Umbilical cord (tissue), 2 donors: ENCODE measurements around the gene PHC2. TPM values are rescaled to one million over a fixed set of nuclear protein-coding genes. Genes with fewer than 3 reads are reported as not detected.

Experiments
- DNase-seq: peaks from one replicate; pipeline ENCODE4 v3.0.0-alpha.2; 2015; ENCODE audit warnings: low spot score
- total RNA-seq: library from RNA; depleted of rRNA; stranded (reverse); fragments of >200 nt; gene quantifications from one replicate; pipeline ENCODE4 v1.2.3, GENCODE V29; 2014; ENCODE audit warnings: low replicate concordance; ENCODE audit not compliant: insufficient read depth

Gene PHC2
- total RNA-seq, 1 donor from 2014 or later: 56.6 TPM

DNA sequence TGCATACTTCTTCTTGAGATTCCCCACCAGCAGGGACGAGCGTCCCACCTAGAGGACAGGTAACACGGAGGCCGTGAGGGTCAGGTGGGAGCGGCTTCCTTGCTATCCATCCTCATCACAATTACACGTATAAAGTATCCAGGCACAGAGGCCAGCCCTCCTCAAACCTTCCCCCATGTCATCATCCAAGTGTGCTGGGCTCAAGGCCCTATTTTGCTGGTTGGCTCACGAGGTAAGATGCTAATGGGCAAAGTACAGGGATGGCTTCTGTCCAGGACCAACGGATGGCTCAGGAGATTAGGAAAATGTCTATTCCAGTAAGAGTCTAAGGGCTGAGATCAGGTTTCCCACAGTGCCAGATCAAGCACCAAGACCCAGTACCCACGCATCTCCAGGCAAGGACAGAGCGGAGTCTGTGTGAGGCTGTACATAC lies 98.5 kb downstream of the PHC2 start:
- DNase-seq: no peak

DNA sequence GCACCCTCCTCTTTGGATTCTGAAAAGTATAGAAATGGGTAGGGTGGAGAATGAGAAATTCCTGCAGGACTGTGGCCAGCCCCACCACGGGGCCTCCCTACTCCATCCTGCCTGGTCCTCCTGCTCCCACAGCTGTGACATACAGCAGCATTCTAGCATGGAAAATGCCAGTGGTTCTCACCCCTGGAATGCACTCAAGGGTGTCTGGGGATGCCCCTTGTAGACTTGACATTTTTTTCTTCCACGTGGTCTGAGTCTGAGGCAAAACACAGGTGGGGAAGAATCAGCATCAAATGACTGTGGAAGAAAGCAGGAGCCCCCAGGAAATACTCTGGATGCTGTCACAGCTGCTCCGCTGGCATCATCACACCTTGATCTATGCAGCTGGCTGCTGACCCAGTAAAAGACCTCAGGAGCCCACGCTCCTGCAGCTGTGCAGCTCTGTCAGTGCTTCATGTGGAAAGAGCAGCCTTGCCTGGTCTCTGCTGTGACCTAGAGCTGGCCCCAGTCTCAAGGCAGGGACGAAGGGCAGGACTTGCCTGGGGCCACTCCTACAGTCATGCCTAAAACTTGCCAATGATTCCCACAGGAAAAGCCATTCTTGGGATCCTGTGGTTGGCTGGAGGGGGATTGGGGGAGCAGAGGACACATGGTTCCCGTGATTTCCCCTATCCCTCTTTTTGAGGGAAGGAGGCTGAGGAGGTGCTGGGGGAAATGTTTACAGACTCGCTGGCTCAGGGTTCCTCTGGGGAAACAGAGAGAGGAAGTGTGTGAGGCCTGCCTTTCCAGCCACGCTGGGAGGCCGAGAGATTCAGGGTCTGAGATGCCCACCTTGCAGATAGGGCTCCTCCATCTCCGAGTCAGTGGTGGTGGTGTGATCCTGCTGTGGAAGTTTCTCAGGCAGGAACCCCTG lies 99.2 kb downstream of the PHC2 start:
- DNase-seq: no peak

DNA sequence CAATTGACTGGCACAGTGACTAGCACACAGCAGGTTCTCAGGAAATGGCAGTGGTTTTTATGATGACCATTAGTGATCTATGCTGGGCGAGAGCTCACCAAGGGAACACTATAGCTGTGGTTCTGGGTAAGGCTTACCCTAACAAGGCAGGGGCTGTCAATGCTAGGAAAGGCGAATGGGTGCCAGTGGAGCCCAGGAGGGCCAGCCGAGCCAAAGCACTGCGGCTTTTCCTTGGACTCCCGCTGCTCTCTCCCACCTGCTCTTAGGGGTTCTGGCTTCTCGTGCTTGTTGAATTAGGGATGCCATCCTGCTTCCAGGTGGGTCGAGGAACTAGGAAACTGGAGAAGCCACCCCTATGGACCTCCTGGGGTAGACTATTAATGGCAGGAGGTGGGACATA lies 100.0 kb downstream of the PHC2 start:
- DNase-seq: no peak

DNA sequence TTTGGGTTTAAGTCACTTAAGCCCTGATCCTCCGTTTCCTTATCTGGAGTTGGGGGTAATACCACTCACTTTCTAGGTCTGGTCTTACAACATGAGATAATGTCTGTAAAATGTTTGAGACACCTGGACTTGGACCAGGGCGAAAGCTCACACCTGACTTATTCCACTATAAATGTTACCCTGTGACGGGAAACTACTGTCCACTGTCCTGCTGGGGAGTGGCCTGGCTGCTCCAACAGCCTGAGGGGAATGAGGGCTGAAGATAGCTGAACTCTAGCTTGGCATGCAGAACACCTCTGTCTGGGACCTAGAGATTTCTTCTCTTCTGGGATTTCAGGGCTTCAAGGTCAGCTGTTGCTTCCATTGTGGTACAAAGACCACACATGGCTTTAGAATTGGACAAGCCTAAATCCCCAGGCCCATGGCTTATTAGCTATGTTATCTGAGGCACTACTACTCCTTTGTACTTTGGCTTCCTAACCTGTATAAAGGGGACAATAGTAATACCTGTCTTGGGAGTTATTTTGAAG lies 100.5 kb downstream of the PHC2 start:
- DNase-seq: no peak

DNA sequence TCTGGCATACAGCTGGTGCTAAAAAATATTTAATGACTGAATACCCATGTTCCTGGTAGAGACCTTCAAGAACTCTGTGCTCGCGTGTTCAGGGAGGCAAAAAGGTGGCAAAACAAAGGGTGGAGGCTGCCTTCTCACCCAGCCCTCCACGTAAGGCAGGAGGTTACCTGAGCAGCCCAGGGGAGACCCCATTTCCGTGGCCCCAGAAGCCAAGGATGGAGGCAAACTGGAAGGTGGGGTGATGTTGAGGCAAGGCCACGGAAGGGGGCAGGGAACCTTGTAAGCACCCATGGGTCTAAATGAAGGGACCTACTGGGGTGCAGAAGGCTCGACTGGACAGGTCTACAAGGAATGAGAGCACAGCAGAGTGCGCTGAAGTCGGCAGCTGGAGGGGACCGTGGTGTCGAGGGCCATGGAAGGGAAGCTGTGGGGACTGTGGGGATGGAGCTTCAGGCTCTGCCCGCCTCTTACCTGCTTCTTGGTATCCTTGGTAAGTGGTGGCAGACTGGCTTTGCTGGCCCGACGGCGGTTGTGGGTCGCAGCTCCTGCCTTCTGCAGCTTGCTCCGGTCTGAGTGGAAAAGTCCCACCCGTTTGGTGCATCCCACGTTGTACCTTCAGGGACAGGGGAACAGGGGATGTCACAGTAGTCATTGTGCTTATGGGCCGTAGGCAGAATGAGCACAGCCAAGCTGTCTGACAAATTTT lies 101.1 kb downstream of the PHC2 start:
- no peak for DNase-seq

DNA sequence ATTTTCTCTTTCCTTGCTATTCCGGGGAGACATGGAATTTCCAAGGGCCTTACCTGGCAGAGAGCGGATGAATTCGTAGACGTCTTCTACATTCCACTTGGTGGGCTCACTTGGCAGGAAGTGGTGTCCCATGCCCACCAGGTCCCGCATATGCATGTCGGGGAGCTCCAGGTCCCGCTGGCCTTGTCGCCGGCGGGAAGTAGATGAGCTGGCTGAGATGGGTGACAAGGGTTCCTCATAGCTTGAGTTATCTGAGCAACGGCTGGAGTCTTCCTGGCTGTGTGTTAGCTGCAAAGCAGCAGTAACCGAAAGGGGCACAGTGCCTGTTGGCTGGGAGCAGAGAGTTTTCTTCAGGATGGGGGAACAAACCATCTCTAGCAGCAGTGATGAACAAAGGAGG lies 102.1 kb downstream of the PHC2 start:
- DNase-seq: no peak

DNA sequence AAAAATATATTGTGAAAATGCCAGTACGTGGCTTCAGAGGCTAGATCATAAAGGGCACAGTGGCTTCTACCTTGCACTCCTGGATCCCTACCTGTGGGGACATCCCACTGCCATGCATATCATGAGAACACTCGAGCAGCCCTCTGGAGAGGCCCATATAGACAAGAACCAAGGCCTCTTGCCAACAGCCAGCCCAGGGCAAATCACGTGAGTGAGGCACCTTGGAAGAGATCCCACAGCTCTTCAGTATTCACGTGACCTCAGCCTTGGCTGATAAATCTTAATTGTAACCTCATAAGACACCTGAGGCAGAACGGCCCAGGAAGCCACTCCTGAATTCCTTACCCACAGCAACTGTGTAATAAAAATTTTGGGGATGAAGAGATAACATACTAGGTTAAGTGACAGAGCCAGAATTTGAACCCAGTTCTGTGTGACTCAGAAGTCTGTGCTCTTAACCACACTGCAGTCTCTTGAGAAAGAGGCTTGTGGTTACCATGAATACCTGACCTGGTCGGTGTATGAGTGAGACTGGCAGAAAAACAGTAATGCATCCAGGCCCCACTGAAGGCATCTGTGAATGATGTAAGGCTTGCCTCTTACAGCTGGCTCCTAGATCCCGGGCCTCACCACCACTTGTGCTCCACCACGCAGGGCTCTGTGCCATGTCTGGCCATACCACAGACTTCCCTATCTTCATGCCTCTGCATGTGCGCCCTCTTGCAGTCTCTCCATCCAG lies 103.1 kb downstream of the PHC2 start:
- DNase-seq: no peak

DNA sequence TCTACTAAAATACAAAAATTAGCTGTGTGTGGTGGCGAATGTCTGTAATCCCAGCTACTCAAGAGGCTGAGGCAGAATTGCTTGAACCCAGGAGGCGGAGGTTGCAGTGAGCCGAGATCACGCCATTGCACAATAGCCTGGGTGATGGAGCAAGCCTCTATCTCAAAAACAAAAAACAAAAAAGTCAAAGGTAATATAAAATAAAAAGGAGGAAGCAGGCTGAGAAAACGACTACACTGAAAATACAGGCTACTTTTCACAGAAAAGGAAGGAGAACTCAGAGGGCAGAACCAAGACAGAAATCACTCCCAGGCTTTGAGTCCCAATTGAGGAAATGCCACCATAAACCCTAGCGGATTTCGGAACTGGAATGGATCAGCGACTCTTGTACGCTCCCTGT lies 104.1 kb downstream of the PHC2 start:
- DNase-seq: no peak

DNA sequence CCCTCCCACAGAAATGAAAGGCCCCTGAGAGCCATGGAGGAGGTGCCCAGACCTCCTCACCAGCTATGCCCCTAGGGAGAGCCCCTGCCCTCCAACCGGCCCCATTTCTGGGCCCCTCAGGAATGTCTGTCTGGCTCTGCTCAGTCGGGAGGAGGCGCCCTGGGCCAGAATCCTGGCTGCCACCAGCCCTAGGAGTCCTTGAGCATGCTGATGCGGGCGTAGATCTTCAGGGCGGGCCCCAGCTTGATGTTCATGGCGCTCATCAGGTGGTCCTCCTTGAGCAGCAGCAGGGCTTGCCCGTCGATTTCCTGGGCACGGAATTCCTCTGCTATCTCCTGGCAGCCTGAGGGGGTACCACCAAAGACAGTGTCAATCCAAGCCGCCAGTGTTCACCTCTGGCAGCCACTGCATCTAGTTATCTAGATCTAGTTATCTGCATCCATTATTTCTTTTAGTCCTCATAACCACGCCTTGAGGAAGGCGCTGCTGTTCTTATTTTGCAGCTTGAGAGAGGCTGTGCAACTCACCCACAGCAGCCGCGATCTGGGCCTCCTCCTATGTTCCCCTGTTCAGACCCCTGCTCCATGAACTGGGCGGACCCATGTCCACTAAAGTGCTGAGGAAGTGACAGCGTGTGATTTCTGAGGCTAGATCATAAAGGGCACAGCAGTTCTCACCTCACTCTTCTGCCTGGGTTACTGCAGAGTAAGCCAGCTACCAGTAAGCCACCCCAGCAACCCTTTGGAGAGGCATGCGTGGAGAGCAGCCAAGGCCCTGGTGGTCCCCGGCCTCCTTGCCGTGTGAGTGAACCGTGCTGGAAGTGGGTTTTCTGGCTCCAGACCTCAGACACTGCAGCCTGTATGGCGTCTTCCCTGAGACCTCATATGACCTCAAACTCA lies 106.0 kb downstream of the PHC2 start:
- no peak for DNase-seq

DNA sequence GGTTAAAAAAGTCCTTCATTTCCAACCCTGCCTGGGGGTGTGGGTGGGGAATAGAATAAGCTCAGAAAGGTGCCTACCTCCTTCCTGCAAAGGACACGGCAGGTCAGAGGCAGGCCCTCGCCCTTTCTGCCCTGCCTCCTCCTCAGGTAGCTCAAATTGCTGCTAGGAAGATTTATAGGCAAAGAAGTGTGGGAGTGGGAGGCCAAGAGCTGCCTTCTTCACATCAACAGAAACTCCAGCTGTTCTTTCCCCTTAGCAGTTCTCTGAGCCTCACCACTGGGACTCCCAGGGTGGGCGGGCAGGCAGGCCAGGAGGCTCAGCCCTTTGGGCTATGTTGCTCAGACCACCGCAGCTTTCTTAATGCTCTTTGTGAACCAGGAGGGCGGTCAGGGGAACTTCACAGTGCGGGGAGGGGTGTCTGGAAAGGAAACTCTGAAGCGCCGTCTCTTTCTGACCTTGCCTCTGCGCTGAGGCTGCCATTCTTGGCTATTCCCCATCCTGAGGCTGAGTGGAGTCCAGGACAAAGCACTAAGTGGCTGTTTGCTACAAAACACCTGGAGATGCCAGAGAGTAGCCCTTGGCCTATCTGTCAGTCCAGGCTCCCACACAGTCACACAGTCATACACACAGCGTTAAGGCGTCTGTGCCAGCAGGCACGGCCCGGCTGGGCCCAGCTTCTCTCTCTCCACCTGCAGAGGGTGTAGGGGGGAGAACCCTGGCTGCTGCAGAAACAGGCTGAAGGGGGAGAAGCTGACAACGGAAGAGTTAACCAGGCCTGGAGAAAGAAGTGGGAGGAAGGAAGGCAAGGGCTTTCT lies 107.0 kb downstream of the PHC2 start:
- DNase-seq: no peak

DNA sequence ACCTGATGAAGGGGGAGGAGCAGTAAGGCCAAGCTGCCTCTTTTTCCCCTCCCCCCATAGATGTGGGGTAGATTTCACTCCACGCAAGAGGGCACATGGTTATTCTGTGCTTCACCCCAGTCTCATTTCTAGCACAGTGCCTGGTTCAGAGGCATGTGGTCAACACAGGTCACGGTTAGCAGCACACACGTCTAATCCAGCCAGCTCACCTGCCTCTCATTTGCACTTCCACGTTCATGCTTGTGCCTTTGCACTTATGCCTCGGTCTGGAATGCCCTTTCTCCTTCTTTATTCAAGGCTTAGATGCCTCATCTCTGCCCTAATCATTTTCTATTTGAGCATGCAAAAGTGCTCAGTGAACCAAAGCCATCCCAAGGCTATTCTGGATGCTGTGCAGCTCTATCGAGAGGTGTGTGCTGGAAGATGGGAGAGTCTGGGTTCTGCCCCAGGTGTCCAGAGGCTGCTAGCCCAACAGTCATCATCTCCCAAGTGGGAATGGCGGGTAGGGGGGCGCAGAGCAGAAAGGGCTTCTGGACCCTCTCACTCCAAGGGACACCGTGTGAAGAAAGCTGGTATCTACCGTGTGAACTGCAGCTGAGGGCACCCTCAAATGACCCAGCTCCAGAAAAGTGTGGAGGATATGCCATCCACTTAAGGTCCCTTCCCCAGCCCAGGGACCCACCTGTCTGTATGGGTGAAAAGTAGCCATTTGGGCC lies 107.9 kb downstream of the PHC2 start:
- DNase-seq: no peak

DNA sequence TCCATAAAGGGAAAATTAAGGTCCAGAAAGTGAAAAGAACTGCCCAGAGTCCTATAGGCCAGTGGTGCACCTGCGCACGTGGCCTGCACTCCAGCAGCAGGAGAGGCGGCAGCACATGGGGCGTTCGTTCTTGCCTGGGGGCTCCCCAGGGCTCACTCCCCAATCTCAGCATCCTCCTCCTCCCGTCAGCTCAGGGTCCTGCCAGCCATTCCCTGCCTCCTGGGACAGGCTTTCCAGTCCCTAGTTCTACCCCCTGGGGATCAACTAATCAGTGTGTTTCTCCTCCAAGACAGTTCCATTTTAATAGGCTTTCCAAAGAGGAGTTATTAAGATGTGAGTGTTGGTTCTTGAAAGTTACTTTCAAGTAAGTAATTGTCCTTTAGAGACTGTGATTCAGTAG lies 108.8 kb downstream of the PHC2 start:
- DNase-seq: no peak

DNA sequence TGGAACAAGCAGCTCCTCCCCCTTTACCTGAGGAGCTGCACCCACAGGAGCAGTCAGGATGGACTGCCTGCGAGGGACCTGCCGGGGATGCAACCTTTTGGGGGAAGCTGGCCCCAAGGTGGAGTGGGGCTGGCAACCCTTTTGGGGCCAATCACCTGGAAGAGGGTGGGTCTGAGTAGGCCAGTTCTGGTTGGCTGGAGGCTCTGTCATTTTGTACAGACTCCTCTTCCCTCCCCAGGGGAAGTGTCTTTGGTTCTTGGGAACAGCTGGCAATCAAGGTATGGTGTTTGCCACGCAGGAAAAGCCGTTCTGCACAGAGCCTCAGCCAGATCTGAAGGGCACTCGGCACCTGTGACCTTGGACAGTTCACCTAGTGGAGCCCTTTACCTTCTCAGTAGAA lies 109.7 kb downstream of the PHC2 start:
- no peak for DNase-seq

DNA sequence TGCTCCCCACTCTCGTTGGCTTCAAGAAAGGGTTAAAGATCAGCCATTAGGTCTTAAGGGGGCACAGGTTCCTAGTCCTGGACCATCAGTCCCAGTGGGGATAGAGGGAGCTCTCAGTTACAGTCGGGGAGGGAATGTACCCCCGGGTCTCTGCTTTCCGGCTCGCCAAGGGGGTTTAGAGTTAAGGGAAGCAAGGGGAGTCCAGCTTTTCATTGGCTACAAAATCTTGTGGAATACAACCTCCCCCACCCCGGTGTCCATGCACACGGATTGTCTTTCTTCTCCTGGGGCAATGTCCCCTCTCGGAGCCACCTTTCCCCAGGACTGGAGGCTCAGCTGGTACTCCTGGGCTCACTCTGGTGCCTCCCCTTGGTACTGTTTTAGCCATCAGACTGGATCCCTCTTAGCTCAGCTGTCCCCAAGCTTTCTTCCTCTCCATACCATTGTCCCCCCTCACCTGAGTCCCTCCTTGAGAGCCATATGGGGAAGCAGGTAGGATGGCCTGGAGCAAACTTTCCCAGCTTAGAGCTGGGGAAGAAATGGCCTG lies 110.2 kb downstream of the PHC2 start, which contains the start of gene A3GALT2:
A3GALT2 (minus strand) TSS at position 480 of the 547 bp plus-strand sequence; CDS start at position 480, 0 bp downstream.
- no peak for DNase-seq

DNA sequence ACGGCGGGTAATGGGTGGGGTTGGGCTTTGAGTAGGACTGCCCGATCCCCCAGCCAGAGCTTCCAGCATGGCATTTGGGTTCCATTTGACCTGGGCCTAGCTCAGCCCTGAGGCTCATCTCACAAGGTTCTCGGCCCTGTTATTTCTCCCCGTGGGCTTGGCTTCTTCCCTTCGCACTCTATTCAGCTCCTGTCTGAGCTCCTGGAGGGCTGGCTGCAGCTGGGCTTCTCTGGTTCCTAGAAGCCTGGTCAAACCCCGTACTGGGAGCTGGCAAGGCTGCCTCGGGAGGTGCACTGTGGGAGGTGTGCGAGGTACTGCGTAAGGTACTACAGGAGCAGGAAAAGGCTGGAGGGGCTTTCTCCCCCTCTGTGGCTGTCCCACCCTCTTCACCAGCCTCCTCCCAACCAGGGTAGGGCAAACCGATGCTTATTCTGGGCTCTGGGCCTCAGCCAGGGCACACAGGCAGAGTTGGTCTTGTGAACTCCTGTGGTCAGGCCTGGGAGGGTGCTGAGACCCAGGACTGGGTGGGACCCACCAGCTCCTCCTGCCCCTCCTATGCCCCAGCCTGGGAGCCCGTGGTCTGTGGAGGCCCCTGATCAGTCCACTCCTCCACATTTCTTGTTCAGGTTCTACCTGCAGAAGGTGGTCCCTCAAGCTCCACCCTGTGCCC lies 110.8 kb downstream of the PHC2 start:
- DNase-seq: no peak

DNA sequence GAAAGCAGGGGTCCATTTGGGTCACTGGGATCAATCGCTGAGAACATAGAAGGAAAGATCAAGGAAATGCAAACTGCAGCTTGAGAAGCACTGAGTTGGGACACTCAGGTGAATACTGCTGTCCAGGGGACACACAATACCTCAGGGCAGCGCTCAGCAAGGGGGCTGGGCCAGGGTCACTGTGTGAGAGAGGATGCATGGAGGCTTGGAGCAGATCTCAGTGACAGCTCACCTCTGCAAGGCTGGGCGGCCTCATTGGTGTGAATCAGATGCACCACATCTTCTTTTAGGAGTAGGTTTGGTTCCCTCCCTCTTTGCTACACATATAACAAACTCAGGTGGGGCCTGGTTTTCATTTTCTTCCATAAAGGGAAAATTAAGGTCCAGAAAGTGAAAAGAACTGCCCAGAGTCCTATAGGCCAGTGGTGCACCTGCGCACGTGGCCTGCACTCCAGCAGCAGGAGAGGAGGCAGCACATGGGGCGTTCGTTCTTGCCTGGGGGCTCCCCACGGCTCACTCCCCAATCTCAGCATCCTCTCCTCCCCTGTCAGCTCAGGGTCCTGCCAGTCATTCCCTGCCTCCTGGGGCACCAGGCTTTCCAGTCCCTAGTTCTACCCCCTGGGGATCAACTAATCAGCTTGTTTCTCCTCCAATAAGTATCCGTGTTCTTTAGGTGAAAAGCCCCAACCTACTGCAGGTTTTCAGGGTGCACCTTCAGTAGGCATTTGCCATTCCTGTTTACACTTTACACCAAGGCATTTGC lies 111.5 kb downstream of the PHC2 start:
- DNase-seq: no peak

DNA sequence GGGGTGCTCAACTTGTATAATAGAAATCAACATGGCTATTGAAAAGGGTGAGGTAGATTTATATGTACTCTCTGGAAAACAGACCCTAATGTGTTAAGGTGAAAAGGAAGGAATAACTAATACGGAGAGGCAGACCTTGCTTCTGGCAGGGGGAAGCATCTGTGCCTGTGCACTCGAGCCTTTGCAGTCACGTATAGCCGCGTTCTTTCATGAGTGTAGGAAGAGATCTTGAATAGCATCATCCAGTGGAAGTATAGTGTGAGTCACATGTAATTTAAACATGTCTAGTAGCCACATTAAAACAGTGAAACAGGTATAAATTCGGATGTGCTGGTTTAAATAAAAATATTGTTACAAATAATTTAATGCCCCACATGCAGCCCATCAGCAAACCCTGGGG lies 112.9 kb downstream of the PHC2 start:
- DNase-seq: no peak

DNA sequence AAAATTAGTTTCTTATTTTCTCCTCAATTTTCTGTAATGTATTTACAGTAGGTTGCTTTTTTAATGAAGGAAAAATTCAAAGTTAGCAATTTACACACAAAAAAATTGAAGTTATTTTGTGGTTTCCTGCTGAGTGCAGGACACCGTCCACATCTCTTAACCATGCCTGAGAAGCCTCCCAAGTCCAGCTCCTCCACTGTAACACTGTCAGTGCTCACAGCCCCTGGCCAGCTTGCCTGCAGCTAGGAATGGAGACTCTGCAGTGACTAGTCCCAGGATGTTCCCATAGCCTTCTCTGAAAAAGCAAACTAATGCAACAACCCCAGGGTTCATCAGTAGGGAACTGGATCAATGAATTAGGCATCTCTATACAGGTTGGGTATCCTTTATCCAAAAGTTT lies 113.5 kb downstream of the PHC2 start:
- no peak for DNase-seq
